WTC11 (cell line): Measurements from ENCODE around the gene HIPK2. TPM values are rescaled to one million over a fixed set of nuclear protein-coding genes. Genes with fewer than 3 reads are reported as not detected.

Experiments
- ATAC-seq: fragments of 200-7000 bp; cut with Tn5 transposase; 2 replicates; pipeline ENCODE4 v1.10.0; 2021; ENCODE audit warnings: mild to moderate bottlenecking, moderate library complexity
- CTCF ChIA-PET: fragments of 300-600 bp; sonication (Branson Sonifier 250); formaldehyde crosslinking; loops from one replicate; lab custom pipeline; 2021; ENCODE audit warnings: antibody characterized with exemption; lab: Charles Lee
- POLR2A ChIA-PET: fragments of 350-600 bp; sonication (Branson Sonifier 250); formaldehyde crosslinking; loops from one replicate; lab custom pipeline; 2021; ENCODE audit warnings: antibody characterized with exemption; lab: Charles Lee
- DNase-seq: peaks from one replicate; pipeline ENCODE4 v3.0.0; 2021; ENCODE audit warnings: low spot score
- H3K27ac Mint-ChIP-seq: 2 replicates; pipeline ENCODE4 v1.8.0; 2021; ENCODE audit warnings: mixed read lengths
- H3K27me3 Mint-ChIP-seq: 2 replicates; pipeline ENCODE4 v1.8.0; 2021; ENCODE audit warnings: low read depth, mild to moderate bottlenecking, moderate library complexity, mixed read lengths
- H3K36me3 Mint-ChIP-seq: 2 replicates; pipeline ENCODE4 v1.8.0; 2021; ENCODE audit warnings: mixed read lengths
- H3K4me1 Mint-ChIP-seq: 2 replicates; pipeline ENCODE4 v1.8.0; 2022; ENCODE audit warnings: mixed read lengths
- H3K4me3 Mint-ChIP-seq: 2 replicates; pipeline ENCODE4 v1.8.0; 2021; ENCODE audit warnings: mild to moderate bottlenecking, moderate library complexity, mixed read lengths
- H3K9me3 Mint-ChIP-seq: 2 replicates; pipeline ENCODE4 v1.8.0; 2021; ENCODE audit warnings: mixed read lengths
- AFF4 ChIP-seq: sonication (generic); formaldehyde crosslinking; IDR thresholded peaks from 2 replicates; pipeline ENCODE4 v1.8.1; 2023; ENCODE audit warnings: mild to moderate bottlenecking, missing genetic modification reagents, borderline replicate concordance
- ATF6 ChIP-seq: sonication (generic); formaldehyde crosslinking; IDR thresholded peaks from 2 replicates; pipeline ENCODE4 v1.8.1; 2023; ENCODE audit warnings: mild to moderate bottlenecking, missing genetic modification reagents
- EMX1 ChIP-seq: fragments of 250-450 bp; sonication (Bioruptor Pico); IDR thresholded peaks from 2 replicates; pipeline ENCODE4 v1.8.0; 2021; ENCODE audit warnings: mild to moderate bottlenecking
- FOXJ3 ChIP-seq: sonication (generic); formaldehyde crosslinking; IDR thresholded peaks from 2 replicates; pipeline ENCODE4 v1.9.0; 2021; ENCODE audit warnings: missing genetic modification reagents, mild to moderate bottlenecking, borderline replicate concordance
- FOXK1 ChIP-seq: sonication (generic); formaldehyde crosslinking; IDR thresholded peaks from 2 replicates; pipeline ENCODE4 v1.8.0; 2022; ENCODE audit warnings: mild to moderate bottlenecking, moderate library complexity, missing genetic modification reagents
- GRHL2 ChIP-seq: fragments of 250-450 bp; sonication (Bioruptor Pico); IDR thresholded peaks from 2 replicates; pipeline ENCODE4 v1.8.0; 2022; ENCODE audit warnings: mild to moderate bottlenecking, moderate library complexity; ENCODE audit not compliant: insufficient replicate concordance, severe bottlenecking
- GTF2I ChIP-seq: fragments of 250-450 bp; sonication (Bioruptor Pico); conservative IDR thresholded peaks from 2 replicates; pipeline ENCODE4 v1.4.0; 2021; ENCODE audit warnings: mild to moderate bottlenecking
- NFATC4 ChIP-seq: fragments of 250-450 bp; sonication (Bioruptor Pico); IDR thresholded peaks from 2 replicates; pipeline ENCODE4 v1.9.0; 2021; ENCODE audit warnings: mild to moderate bottlenecking
- NR1H2 ChIP-seq: sonication (generic); formaldehyde crosslinking; IDR thresholded peaks from 2 replicates; pipeline ENCODE4 v1.9.0; 2021; ENCODE audit warnings: mild to moderate bottlenecking, moderate library complexity, missing genetic modification reagents
- TEAD4 ChIP-seq: sonication (generic); formaldehyde crosslinking; IDR thresholded peaks from 2 replicates; pipeline ENCODE4 v1.8.0; 2022; ENCODE audit warnings: mild to moderate bottlenecking, missing genetic modification reagents
- TP53 ChIP-seq: sonication (generic); formaldehyde crosslinking; IDR thresholded peaks from 2 replicates; pipeline ENCODE4 v1.8.1; 2023; ENCODE audit warnings: mild to moderate bottlenecking, missing genetic modification reagents
- ZNF425 ChIP-seq: fragments of 250-450 bp; sonication (Bioruptor Pico); conservative IDR thresholded peaks from 2 replicates; pipeline ENCODE4 v1.9.0; 2021; ENCODE audit warnings: mild to moderate bottlenecking
- total RNA-seq: library from RNA; stranded (reverse); gene quantifications from 3 replicates; pipeline ENCODE4 v1.2.3, GENCODE V29; 2021
- TF ChIP-seq, protein P1 (sequence below): sonication (generic); formaldehyde crosslinking; IDR thresholded peaks from 2 replicates; pipeline ENCODE4 v1.8.1; 2022; ENCODE audit warnings: missing genetic modification reagents, borderline replicate concordance

The HIPK2 gene
- total RNA-seq, 1 experiment from 2014 or later = 25.3 TPM

DNA sequence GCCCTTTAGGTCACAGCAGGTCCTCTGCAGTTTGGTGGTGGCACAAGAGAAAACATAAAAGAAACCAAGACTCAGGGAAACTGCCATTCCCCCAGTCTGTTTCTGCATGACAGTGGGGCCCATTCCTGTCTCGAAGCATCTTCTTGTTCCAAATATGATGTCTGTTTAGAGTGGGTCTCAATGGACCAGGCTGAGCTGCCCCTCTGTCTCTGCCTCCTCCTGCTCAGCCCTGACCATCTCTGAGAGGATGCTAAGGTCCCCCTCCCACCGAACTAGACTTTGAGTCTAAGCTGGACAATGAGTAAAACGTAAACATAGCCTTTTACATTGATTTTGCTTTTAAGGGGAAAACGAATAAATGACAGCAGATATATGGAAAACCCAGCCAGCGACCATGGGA, 213.9 kb downstream of the HIPK2 start (continued):
- TF ChIP-seq ATF6 (CRISPR knock-in tag) (no peak), GRHL2 (CRISPR knock-in tag) (no peak), GTF2I (CRISPR knock-in tag) (no peak)

- Mint-ChIP-seq H3K4me3 (no peak overlapping the region), H3K36me3 (no peaks in the 10 kb centered on the region), H3K27ac (no peak overlapping the region), H3K4me1 (peaks cover 36% of the 10 kb centered on the region), H3K9me3 (peaks cover 5% of the 10 kb centered on the region), H3K27me3 (no peaks in the 10 kb centered on the region; the same call in 1 of the 2 replicates)
- no peak; the same call in 1 of the 2 replicates for ATAC-seq
- DNase-seq = no peak
- CTCF ChIA-PET = interaction anchor here (1.0 to 1.4 kb wide), 2 partner anchors 8 to 26 kb away, joined by 3 to 5 read pairs; no protein-coding TSS in a partner anchor
- TF ChIP-seq, protein P1, sequence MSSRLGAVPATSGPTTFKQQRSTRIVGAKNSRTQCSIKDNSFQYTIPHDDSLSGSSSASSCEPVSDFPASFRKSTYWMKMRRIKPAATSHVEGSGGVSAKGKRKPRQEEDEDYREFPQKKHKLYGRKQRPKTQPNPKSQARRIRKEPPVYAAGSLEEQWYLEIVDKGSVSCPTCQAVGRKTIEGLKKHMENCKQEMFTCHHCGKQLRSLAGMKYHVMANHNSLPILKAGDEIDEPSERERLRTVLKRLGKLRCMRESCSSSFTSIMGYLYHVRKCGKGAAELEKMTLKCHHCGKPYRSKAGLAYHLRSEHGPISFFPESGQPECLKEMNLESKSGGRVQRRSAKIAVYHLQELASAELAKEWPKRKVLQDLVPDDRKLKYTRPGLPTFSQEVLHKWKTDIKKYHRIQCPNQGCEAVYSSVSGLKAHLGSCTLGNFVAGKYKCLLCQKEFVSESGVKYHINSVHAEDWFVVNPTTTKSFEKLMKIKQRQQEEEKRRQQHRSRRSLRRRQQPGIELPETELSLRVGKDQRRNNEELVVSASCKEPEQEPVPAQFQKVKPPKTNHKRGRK (CRISPR knock-in tag) = no peak
- TF ChIP-seq TEAD4 (CRISPR knock-in tag) (no peak), FOXK1 (CRISPR knock-in tag) (no peak), TP53 (CRISPR knock-in tag) (no peak)
- POLR2A ChIA-PET = no interaction called here
Observed at GRCh38 chr7:139562961-139563565, 214.7 kb downstream of the HIPK2 start.

DNA sequence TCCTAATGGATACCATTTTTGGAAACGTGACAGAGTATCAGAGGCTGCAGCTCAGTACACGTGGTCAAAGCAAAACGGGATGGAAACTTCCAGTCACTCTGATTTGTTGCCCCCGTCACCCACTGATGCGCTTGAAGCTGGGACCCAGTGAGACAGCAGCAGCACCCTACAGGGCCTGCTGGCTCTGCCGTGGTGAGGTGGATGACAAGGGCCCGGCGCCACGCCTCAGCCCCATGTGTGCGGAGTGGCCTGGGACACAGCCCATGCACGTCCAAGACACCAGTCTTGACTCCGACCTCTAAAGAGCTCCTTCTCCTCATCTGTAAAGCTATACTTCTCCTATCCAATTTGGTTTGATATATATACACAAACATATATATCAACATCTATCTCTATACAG, 215.3 kb downstream of the HIPK2 start:
- DNase-seq = no peak

More for the DNA sequence above, 215.3 kb downstream of the HIPK2 start:
- no peak for ATAC-seq
- TF ChIP-seq NR1H2 (CRISPR knock-in tag) = no peak
- TF ChIP-seq TP53 (CRISPR knock-in tag) = no peak
- no peak for TF ChIP-seq GTF2I (CRISPR knock-in tag)
- no peak for TF ChIP-seq EMX1
- TF ChIP-seq NFATC4 (CRISPR knock-in tag) = no peak
- TF ChIP-seq ZNF425 (CRISPR knock-in tag) = no peak
- TF ChIP-seq AFF4 (CRISPR knock-in tag) = no peak
- TF ChIP-seq FOXJ3 (CRISPR knock-in tag) = no peak
- TF ChIP-seq, all 79 proteins: peak for 0
- Mint-ChIP-seq H3K9me3 (peaks cover 5% of the 10 kb centered on the region), H3K27me3 (no peaks in the 10 kb centered on the region; the same call in 1 of the 2 replicates), H3K4me3 (no peak overlapping the region), H3K4me1 (peaks cover 33% of the 10 kb centered on the region), H3K36me3 (no peaks in the 10 kb centered on the region), H3K27ac (no peak overlapping the region)
- CTCF ChIA-PET = interaction anchor here (1.0 kb wide), 1 partner anchor 27 kb away, joined by 3 read pairs; no protein-coding TSS in a partner anchor
- POLR2A ChIA-PET = no interaction called here
